Activated naive CD8-positive, alpha-beta T cell treated with anti-CD3 and anti-CD28 coated beads for 36 hours (primary cell): ENCODE data around the gene DIPK1C. TPM values are rescaled to one million over a fixed set of nuclear protein-coding genes. Genes with fewer than 3 reads are reported as not detected.

Experiments
- DNase-seq: peaks from one replicate; pipeline ENCODE4 v3.0.0; 2021
- H3K27ac Mint-ChIP-seq: one replicate; pipeline ENCODE4 v1.8.0; 2022; ENCODE audit warnings: mild to moderate bottlenecking, moderate library complexity, mixed read lengths
- H3K27me3 Mint-ChIP-seq: one replicate; pipeline ENCODE4 v1.8.0; 2022; ENCODE audit warnings: mild to moderate bottlenecking, mixed read lengths
- H3K36me3 Mint-ChIP-seq: one replicate; pipeline ENCODE4 v1.8.0; 2021; ENCODE audit warnings: mild to moderate bottlenecking, mixed read lengths
- H3K4me1 Mint-ChIP-seq: one replicate; pipeline ENCODE4 v1.8.0; 2021; ENCODE audit warnings: mixed read lengths
- H3K4me3 Mint-ChIP-seq: one replicate; pipeline ENCODE4 v1.8.0; 2022; ENCODE audit warnings: mild to moderate bottlenecking, moderate library complexity, mixed read lengths
- H3K9me3 Mint-ChIP-seq: one replicate; pipeline ENCODE4 v1.8.0; 2022; ENCODE audit warnings: mixed read lengths
- total RNA-seq, 2 experiments: library from RNA; stranded (reverse); gene quantifications; one replicate each; pipeline ENCODE4 v1.2.3, GENCODE V29; 2021

The DIPK1C gene
- total RNA-seq, 2 experiments from 2014 or later, result not detected

DNA sequence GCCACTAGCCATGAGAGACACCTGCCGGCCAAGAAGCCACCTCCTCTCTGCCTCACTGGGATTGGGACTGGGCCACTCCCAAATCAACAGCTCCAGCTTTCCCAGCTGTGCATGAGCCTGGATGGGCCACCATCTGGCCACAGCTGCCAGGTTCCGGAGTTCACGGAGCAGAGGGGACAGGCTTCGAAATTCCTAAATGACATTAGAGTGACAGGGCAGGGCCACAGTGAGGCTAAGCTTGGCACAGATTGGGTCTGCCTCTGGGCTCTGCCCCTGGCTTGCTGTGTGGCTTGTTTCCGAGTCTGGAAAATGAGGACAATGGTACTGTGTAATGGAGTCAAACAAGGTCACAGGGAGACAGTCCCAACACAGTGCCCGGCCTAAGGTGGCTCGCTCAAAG lies 6.5 kb downstream of the DIPK1C start:
- Mint-ChIP-seq H3K27me3 (peaks cover 22% of the 10 kb centered on the region), H3K4me1 (peaks cover 5% of the 10 kb centered on the region)

DNA sequence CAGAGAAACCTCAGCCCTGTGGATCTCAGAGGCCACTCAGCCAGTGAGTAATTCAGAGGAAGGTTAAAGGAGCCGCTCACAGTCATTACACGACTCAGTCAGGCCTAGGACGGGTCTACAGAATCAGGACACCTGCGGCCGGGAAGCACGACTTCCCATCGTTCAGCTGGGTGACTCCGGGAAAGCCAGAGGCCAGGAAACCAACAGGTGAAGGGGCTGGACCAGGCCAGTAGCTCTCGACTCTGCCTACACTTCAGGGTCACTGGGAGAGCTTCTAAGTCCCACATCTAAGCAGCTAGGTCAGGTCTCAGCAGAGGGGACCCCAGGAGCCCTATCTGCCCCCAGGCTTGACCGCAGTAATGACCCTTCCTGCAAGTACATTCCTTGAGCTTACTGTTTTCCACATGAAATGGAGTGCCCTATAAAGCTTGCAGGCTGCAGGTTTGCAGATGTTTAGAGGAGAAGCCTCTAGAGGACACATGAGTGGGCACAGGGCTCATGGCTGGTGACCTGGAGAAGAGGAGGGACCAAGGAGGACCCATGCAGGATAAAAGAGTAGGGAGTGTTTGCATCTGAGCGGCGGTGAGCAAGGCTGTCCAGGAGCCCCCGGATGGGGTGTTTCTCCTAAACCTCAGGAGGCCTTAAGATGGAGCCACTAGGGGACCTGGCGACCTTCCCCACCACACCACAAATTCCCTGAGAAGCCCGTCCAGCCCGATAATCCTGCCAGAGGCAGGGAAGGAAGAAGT lies 9.5 kb downstream of the DIPK1C start:
- no peak overlapping the region for H3K27ac Mint-ChIP-seq
- no peak overlapping the region for H3K4me3 Mint-ChIP-seq
- H3K36me3 Mint-ChIP-seq, result no peaks in the 10 kb centered on the region

More for the DNA sequence above, 6.5 kb downstream of the DIPK1C start:
- no peak overlapping the region for H3K4me3 Mint-ChIP-seq
- H3K27ac Mint-ChIP-seq, result no peak overlapping the region
- no peak for DNase-seq
- no peaks in the 10 kb centered on the region for H3K36me3 Mint-ChIP-seq
- no peaks in the 10 kb centered on the region for H3K9me3 Mint-ChIP-seq

DNA sequence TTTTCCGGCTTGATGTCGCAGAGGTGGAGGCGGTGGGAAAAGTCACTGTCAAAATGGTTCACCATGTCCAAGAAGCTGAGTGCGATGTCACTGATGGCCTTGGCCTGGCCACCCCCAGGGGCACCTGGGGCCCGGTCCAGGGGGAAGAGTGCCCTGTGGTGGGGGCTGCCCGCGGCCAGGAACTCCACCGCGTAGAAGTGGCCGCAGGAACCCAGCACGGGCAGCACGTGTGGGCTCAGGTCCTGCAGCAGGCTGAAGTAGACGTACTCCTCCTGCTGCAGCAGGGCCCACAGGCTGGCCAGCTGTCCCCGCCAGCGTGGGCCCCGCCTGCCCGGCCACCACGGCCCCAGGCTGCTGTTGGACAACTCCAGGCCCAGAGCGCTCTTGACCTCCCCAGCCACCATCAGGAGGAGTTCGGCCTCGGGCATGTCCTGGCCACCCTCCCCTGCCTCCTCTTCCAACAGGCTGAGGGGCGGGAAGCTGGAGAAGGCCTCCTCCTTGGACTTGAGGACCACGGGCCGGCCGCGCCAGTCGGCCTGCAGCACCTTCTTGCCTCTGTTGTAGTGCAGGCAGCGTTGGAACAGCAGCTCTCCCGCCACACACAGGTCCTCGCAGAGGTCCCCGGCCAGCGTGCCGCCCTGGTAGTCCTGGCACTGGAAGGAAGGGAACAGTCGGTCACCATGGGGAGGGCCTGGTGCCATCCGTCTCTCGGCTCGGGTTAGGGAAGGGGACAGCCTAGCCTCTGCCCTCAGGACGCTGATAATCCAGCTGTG lies 10.3 kb downstream of the DIPK1C start:
- H3K27me3 Mint-ChIP-seq, result no peaks in the 10 kb centered on the region
- H3K4me1 Mint-ChIP-seq, result peaks cover 5% of the 10 kb centered on the region
- no peak overlapping the region for H3K4me3 Mint-ChIP-seq
- no peaks in the 10 kb centered on the region for H3K9me3 Mint-ChIP-seq
- no peak overlapping the region for H3K27ac Mint-ChIP-seq
- no peaks in the 10 kb centered on the region for H3K36me3 Mint-ChIP-seq
- DNase-seq, result no peak

More for the DNA sequence above, 9.5 kb downstream of the DIPK1C start:
- H3K4me1 Mint-ChIP-seq, result peaks cover 5% of the 10 kb centered on the region
- no peak for DNase-seq
- H3K27me3 Mint-ChIP-seq, result no peaks in the 10 kb centered on the region
- H3K9me3 Mint-ChIP-seq, result no peaks in the 10 kb centered on the region

DNA sequence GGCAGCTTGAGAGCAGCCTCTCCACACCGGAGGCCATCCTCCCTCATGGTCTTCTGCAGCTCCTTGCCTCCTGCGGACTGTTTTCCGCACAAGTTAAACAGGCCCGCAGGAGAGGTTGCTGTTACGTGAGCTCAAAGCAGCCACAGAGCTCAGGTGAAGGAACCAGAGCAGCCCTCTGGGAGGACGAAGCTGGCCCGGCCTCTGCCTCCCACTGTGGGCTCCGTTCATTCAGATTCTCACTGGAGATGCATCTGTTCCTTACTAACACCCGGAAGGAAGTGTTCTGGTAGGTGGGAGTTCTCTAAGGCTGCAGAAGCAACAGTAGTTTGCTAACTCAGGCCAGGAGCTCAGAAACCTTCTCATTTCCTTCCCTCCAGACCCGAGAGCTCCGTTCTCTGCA lies 10.9 kb downstream of the DIPK1C start:
- Mint-ChIP-seq H3K4me1 (peaks cover 5% of the 10 kb centered on the region), H3K9me3 (no peaks in the 10 kb centered on the region), H3K36me3 (no peaks in the 10 kb centered on the region), H3K27ac (no peak overlapping the region), H3K27me3 (no peaks in the 10 kb centered on the region), H3K4me3 (no peak overlapping the region)
- DNase-seq, result no peak

DNA sequence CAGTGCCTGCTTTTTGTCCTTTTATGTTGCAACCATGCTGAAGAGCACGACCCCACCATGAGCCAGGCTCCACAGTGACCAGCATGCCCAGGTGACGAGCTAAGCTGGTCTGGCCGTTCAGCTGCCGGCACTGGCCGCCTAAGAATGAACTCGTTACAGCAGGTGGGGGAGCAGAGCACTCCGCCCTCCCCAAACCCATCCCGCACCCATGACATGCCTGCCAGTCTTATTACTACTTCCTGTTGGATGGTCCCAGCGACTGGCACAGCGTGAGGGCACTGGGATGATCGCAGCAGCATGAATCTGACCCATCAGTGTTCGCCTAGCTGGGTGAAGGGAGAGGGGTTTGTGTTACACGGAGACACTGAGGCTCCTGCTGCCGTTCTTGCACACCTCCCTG lies 11.5 kb downstream of the DIPK1C start:
- H3K9me3 Mint-ChIP-seq, result no peaks in the 10 kb centered on the region

DNA sequence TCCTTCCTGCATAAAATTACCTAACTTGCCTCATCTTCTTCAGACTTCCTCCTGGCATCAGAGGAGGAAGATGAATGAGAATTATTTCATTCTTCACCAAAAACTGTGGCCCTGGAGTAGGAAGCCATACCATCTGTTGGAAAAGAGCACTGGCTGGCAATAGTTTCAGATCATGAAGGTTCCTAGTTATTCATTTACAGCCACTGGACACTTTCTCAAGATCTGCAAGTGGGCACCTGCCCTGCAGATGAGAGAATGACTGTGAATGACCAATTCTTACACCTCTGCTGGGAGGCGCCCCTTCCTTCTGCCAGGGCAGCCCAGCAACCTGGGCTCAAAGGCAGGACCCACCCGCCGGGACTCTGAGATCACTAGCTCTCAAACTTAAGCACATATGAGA lies 13.0 kb downstream of the DIPK1C start:
- no peak for DNase-seq
- H3K27ac Mint-ChIP-seq, result no peak overlapping the region
- H3K4me1 Mint-ChIP-seq, result peaks cover 4% of the 10 kb centered on the region
- no peaks in the 10 kb centered on the region for H3K9me3 Mint-ChIP-seq
- H3K4me3 Mint-ChIP-seq, result no peak overlapping the region
- no peaks in the 10 kb centered on the region for H3K36me3 Mint-ChIP-seq
- H3K27me3 Mint-ChIP-seq, result no peaks in the 10 kb centered on the region

More for the DNA sequence above, 11.5 kb downstream of the DIPK1C start:
- H3K36me3 Mint-ChIP-seq, result no peaks in the 10 kb centered on the region
- DNase-seq, result no peak
- H3K27ac Mint-ChIP-seq, result no peak overlapping the region
- no peaks in the 10 kb centered on the region for H3K27me3 Mint-ChIP-seq
- no peak overlapping the region for H3K4me3 Mint-ChIP-seq
- H3K4me1 Mint-ChIP-seq, result peaks cover 5% of the 10 kb centered on the region

DNA sequence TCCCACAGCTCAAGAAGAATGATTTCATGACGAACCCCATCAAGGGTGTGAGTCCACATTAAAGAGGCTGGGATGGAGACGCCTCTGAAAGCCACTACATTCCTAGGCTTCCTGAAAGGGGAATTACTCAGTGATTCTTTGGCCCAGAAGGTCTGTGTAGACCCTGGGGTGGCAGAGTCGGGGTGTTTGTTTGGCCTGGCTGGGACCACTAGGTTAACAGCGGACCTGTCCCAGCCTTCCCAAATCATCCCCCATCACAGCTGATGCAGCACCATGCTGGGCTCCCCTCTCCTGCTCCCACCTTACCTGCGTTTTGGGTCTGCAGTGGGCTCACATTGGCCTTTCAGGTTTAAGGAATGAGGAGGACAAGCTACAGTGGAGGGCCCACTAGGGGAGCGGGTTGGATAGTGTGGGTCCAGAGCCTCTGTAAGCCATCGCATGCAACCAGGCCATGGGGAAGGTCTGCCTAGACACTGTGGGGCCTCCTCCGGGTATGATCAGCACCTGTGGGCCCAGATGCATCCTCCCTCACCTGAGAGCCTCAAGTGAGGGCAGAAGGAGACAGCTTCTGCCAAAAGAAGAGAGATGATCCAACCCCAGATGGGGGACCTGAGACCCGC lies 16.2 kb downstream of the DIPK1C start:
- no peaks in the 10 kb centered on the region for H3K36me3 Mint-ChIP-seq
- H3K4me3 Mint-ChIP-seq, result no peak overlapping the region
- DNase-seq, result no peak
- H3K9me3 Mint-ChIP-seq, result no peaks in the 10 kb centered on the region
- H3K4me1 Mint-ChIP-seq, result peaks cover 11% of the 10 kb centered on the region
- H3K27me3 Mint-ChIP-seq, result no peaks in the 10 kb centered on the region
- H3K27ac Mint-ChIP-seq, result no peak overlapping the region

DNA sequence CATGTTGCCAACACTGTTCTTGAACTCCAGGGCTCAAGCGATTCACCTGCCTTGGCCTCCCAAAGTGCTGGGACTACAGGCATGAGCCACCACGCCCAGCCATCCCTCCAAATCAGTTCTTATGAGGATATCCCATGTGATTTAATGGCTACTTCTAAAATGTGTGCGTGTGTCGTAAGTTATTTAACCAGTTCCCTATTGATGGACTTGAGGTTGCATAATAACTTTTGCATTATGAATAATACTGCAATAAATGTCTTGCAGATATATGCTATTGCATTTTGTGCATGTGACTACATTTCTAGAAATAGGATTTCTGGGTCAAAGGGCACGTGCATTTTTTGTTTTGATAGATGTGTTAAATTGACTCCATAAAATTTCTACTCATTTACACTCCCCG lies 19.0 kb downstream of the DIPK1C start:
- DNase-seq, result no peak
- Mint-ChIP-seq H3K4me3 (no peak overlapping the region), H3K36me3 (no peaks in the 10 kb centered on the region), H3K9me3 (no peaks in the 10 kb centered on the region), H3K4me1 (peaks cover 9% of the 10 kb centered on the region), H3K27ac (no peak overlapping the region), H3K27me3 (no peaks in the 10 kb centered on the region)

DNA sequence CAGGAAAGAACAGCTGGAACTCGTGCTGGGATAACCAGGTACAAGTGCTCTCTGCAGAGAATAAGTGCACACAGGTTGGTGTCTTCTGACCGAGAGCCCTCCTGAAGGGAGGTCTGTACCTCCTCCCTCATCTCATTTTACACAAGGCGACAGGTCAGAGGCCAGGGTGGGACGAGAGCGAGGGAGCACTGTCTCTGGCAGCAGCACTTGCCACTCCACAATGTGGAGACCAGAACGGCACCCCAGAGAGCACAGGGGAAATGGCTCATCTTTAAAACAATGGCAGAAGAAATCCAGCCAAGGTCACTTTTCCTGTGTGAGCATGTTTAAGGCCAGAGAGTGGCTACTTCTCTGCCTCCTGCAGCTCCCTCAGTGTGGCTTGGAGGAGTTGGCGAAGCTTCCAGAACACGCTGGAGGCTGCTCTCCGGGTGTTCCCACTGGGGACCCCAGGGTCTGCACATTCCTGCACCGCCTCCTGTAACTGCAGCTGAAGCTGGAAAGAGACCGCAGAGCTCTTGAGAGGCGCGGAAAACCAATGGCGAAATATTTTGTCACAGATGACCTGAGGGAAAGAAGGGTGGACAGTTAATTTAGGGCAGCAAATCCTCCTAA lies 20.8 kb downstream of the DIPK1C start:
- Mint-ChIP-seq H3K36me3 (no peaks in the 10 kb centered on the region), H3K27ac (no peak overlapping the region), H3K9me3 (no peaks in the 10 kb centered on the region), H3K4me3 (no peak overlapping the region), H3K4me1 (peaks cover 9% of the 10 kb centered on the region), H3K27me3 (no peaks in the 10 kb centered on the region)
- no peak for DNase-seq

DNA sequence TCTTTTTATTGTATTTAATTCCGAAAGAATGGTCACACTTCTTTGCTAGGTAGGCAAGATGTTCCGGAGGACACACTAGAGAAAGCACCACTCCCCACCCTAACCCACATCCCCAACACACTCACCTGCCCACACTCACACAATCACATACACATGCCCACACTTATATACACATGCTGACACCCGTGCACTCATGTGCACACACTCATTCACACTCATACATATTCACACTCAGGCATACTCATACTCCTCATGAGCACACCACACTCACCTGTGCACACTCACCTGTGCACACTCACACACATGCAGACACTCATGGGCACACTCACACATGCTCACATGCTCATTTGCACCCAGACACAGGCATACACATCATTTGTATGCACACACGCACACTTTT lies 21.4 kb downstream of the DIPK1C start:
- Mint-ChIP-seq H3K4me1 (peaks cover 9% of the 10 kb centered on the region), H3K27me3 (no peaks in the 10 kb centered on the region), H3K9me3 (no peaks in the 10 kb centered on the region), H3K4me3 (no peak overlapping the region), H3K27ac (no peak overlapping the region), H3K36me3 (no peaks in the 10 kb centered on the region)
- DNase-seq, result no peak

DNA sequence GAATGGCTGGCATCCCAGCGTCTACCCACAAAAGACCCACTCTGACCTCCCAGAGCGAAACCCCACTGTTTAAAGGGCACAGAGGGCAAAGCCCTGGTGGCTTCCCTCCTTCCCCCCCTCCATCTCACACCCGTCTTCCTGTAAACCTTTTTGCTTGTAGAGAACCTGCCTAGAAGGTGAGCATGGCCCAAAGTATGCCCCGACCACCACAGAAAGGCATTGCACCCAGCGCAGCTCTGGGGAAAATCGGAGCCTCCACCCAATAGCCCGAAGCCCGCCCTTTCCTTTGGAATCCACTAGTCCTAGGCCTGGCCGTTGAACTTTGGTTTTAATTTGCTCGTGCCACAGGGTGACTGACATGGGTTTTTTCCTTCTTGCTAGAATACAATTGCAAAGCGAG lies 22.6 kb downstream of the DIPK1C start:
- Mint-ChIP-seq H3K4me3 (no peak overlapping the region), H3K4me1 (peaks cover 9% of the 10 kb centered on the region), H3K36me3 (no peaks in the 10 kb centered on the region), H3K27me3 (no peaks in the 10 kb centered on the region), H3K9me3 (no peaks in the 10 kb centered on the region), H3K27ac (no peak overlapping the region)
- no peak for DNase-seq

DNA sequence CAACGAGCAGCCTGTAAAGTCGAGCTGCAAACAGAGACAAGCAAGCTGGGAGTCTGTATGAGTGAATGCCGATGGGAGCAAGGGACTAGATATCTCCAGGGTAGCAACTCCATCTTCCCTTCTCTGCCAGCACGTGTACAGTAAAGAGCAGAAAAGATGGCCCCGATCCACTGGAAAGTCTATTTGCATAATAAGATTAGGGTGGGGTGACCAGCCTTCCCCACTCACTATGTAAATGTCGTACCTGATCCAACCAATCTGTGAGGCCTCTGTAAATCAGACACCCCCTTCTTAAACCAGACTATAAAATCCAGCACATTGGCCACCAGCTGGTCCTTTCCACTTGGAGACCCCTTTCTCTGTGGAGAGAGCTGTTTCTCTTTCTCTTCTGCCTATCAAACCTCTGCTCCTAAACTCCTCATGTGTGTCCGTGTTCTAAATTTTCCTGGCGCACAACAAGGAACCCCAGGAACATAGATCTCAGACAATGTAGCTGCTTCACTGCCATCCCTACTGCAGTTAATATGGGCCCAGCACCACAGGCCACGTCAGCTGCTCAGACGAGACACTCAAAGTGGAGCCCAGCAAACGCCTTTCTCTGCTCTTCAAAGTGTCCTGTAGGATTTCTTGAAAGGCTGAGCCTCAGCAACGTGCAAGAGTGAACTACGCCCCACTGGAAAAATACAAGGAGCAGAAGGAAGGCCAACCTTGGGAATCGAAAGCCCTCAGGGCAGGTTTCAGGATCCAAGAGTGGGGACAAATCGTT lies 26.1 kb downstream of the DIPK1C start:
- Mint-ChIP-seq H3K4me1 (no peaks in the 10 kb centered on the region), H3K27me3 (no peaks in the 10 kb centered on the region), H3K36me3 (no peaks in the 10 kb centered on the region), H3K9me3 (peaks cover 2% of the 10 kb centered on the region), H3K27ac (no peak overlapping the region), H3K4me3 (no peak overlapping the region)
- no peak for DNase-seq

DNA sequence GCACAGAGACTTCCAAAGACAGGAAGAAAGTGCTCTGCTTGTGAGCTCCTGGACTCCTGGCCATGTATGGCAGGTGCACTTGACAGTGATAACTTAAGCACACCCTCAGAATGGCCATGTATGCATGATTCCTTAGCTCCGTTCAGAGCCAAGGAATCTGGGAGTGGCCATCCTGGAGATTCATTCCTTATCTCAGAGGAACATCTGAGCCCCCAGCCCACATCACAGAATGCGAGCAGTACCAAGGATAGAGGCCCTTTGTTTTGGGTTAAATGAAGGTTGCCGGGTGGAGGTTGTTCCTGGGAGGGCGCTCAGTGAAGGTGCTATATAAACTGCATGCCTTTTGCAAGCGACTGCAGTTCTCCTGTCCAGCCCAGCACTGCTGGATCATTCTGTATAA lies 26.9 kb downstream of the DIPK1C start:
- H3K27ac Mint-ChIP-seq, result no peak overlapping the region
- no peak overlapping the region for H3K4me3 Mint-ChIP-seq
- H3K27me3 Mint-ChIP-seq, result no peaks in the 10 kb centered on the region
- no peak for DNase-seq
- H3K4me1 Mint-ChIP-seq, result no peaks in the 10 kb centered on the region
- H3K9me3 Mint-ChIP-seq, result peaks cover 2% of the 10 kb centered on the region
- no peaks in the 10 kb centered on the region for H3K36me3 Mint-ChIP-seq

DNA sequence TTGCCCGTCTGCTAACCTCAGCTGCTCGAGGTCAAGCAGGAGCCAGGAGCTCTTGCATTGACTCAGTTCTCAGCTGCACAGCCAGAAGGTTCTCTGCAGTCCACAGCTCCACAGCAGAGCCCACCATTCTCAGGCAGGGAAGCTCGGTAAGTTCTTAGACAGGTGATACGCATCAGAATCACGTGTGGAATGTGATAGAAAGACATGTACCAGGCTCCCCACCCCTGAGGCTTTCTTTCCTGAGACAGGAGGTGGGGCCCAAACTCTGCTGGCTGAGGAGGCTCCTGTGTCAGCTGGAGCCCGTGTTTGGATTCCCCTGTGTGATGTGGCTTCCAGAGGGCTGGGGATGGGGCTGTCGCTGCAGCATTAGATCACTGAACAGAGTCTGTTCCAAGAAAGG lies 28.0 kb downstream of the DIPK1C start:
- H3K27me3 Mint-ChIP-seq, result no peaks in the 10 kb centered on the region

More for the DNA sequence above, 28.0 kb downstream of the DIPK1C start:
- H3K36me3 Mint-ChIP-seq, result no peaks in the 10 kb centered on the region
- H3K4me3 Mint-ChIP-seq, result no peak overlapping the region
- H3K4me1 Mint-ChIP-seq, result no peaks in the 10 kb centered on the region
- peaks cover 2% of the 10 kb centered on the region for H3K9me3 Mint-ChIP-seq
- no peak for DNase-seq
- H3K27ac Mint-ChIP-seq, result no peak overlapping the region
